Kidney (tissue), 11 donors: ENCODE data around the gene RGPD6. TPM values are rescaled to one million over a fixed set of nuclear protein-coding genes. Genes with fewer than 3 reads are reported as not detected.
"Not testable (repeated sequence)": the region's sequence is repeated elsewhere in the genome, so short reads cannot be mapped to it uniquely, and the experiment has no call there.

Experiments used
- DNase-seq, 5 donors: peaks; one replicate each; pipeline ENCODE4 v3.0.0-alpha.2; 2013 to 2020
- FAIRE-seq: peaks from 2 replicates; lab custom pipeline; 2012; peaks lifted over from hg19 to GRCh38; lab: Jason Lieb, UNC
- H3K27ac ChIP-seq, 2 donors: one replicate each; pipeline ENCODE4 v1.7.0; 2013; ENCODE audit warnings: low read depth in 2 of 2, low read length in 2 of 2, inconsistent platforms in 1 of 2
- H3K27me3 ChIP-seq: one replicate; pipeline ENCODE4 v1.7.1; 2013; ENCODE audit warnings: low read length, inconsistent platforms; ENCODE audit not compliant: control insufficient read depth, insufficient read depth
- H3K36me3 ChIP-seq, 3 donors: one replicate each; pipeline versions ENCODE4 v1.7.0 to v1.7.1; 2013; ENCODE audit warnings: low read length in 3 of 3, control low read depth in 1 of 3, inconsistent platforms in 1 of 3; ENCODE audit not compliant: insufficient read depth in 3 of 3, control insufficient read depth in 2 of 3
- H3K4me1 ChIP-seq, 3 donors: one replicate each; pipeline versions ENCODE4 v1.7.0 to v1.7.1; 2013; ENCODE audit warnings: low read length in 3 of 3, inconsistent platforms in 1 of 3, low read depth in 1 of 3; ENCODE audit not compliant: control insufficient read depth in 2 of 3, insufficient read depth in 2 of 3
- H3K4me3 ChIP-seq, 3 donors: one replicate each; pipeline versions ENCODE4 v1.7.0 to v1.8.1; 2013; ENCODE audit warnings: low read length in 3 of 3, control low read depth in 1 of 3, inconsistent platforms in 1 of 3
- H3K9ac ChIP-seq, 3 donors: one replicate each; pipeline versions ENCODE4 v1.7.0 to v1.7.1; 2013; ENCODE audit warnings: low read length in 3 of 3, control low read depth in 1 of 3, inconsistent platforms in 1 of 3
- H3K9me3 ChIP-seq, 3 donors: one replicate each; pipeline versions ENCODE4 v1.7.0 to v1.7.1; 2013; ENCODE audit warnings: low read length in 3 of 3, control low read depth in 1 of 3, inconsistent platforms in 1 of 3; ENCODE audit not compliant: control insufficient read depth in 2 of 3, insufficient read depth in 1 of 3
- intact Hi-C: fragments of 100-400 bp; cut with DNase I; formaldehyde crosslinking; loops from one replicate; pipeline ENCODE4 v1.11.1; 2022
- polyA plus RNA-seq: library from polyadenylated mRNA; stranded (reverse); fragments of 350-450 nt; fragmentation: Illumina TruSeq; extraction: RNeasy Lipid Tissue Mini Kit (QIAGEN cat#74804); gene quantifications from one replicate; pipeline ENCODE4 v1.2.3, GENCODE V29; 2014; ENCODE audit warnings: low read depth, low replicate concordance; ENCODE audit not compliant: insufficient read depth
- total RNA-seq: library from RNA; stranded (reverse); fragmentation: NEBNext Ultra II Directional; extraction: Animal tissue kit (Norgen Biotek cat#: 25700); gene quantifications from one replicate; pipeline ENCODE4 v1.2.1, GENCODE V29; 2021
- donor health status: control.
- donor health status: control.
- donor health status: DM: yes; HTN: yes; CAD: no.
- donor health status: Normal renal cell carcinoma (clear cell type).

The RGPD6 gene
- total and polyA plus RNA-seq, 2 donors from 2014 or later = 7.7 to 19.5 TPM

- intact Hi-C loops, DNase-seq, H3K9me3 ChIP-seq, FAIRE-seq, H3K9ac ChIP-seq, H3K27ac ChIP-seq, H3K4me3 ChIP-seq, H3K27me3 ChIP-seq, H3K4me1 ChIP-seq, H3K36me3 ChIP-seq: not testable (repeated sequence)
These were observed 101.2 kb downstream of the RGPD6 start for GRCh38 chr2:110475627-110476359.

GRCh38 chr2:110474898-110475297 lies 102.1 kb downstream of the RGPD6 start:
- H3K27me3 ChIP-seq, intact Hi-C loops, FAIRE-seq, H3K27ac ChIP-seq, H3K9ac ChIP-seq, DNase-seq, H3K9me3 ChIP-seq, H3K4me1 ChIP-seq, H3K4me3 ChIP-seq, H3K36me3 ChIP-seq: not testable (repeated sequence)

GRCh38 chr2:110473059-110473358 lies 104.0 kb downstream of the RGPD6 start:
- H3K27ac ChIP-seq, H3K4me3 ChIP-seq, DNase-seq, H3K36me3 ChIP-seq, FAIRE-seq, H3K27me3 ChIP-seq, H3K9ac ChIP-seq, H3K9me3 ChIP-seq, H3K4me1 ChIP-seq, intact Hi-C loops: not testable (repeated sequence)

GRCh38 chr2:110472171-110473058 lies 104.6 kb downstream of the RGPD6 start, which contains the start of gene LIMS4:
LIMS4 (minus strand) TSS chr2:110472816; CDS start chr2:110472778, 38 bp downstream.
- H3K9ac ChIP-seq, FAIRE-seq, H3K27me3 ChIP-seq, H3K36me3 ChIP-seq, H3K4me3 ChIP-seq, H3K4me1 ChIP-seq, H3K27ac ChIP-seq, DNase-seq, intact Hi-C loops, H3K9me3 ChIP-seq: not testable (repeated sequence)

GRCh38 chr2:110468921-110469320 lies 108.1 kb downstream of the RGPD6 start:
- H3K9me3 ChIP-seq, H3K4me3 ChIP-seq, FAIRE-seq, H3K27ac ChIP-seq, intact Hi-C loops, DNase-seq, H3K36me3 ChIP-seq, H3K9ac ChIP-seq, H3K27me3 ChIP-seq, H3K4me1 ChIP-seq: not testable (repeated sequence)

GRCh38 chr2:110465312-110465711 lies 111.7 kb downstream of the RGPD6 start:
- H3K9me3 ChIP-seq, H3K4me1 ChIP-seq, H3K9ac ChIP-seq, H3K4me3 ChIP-seq, DNase-seq, H3K27ac ChIP-seq, H3K36me3 ChIP-seq, H3K27me3 ChIP-seq, FAIRE-seq, intact Hi-C loops: not testable (repeated sequence)
